Stimulated activated CD4-positive, alpha-beta T cell treated with anti-CD3 and anti-CD28 coated beads, Interleukin-12 subunit alpha, Interleukin-12 subunit beta, amount 100 ng/mL, for 48 hours (primary cell): ENCODE data around the gene AACS.
A peak's percentile ranks its signal among the peaks of the same experiment; 100 is the strongest.

Experiments
- DNase-seq, 3 donors: peaks; one replicate each; pipeline ENCODE4 v3.0.0-alpha.2; 2020; ENCODE audit warnings: low read depth in 2 of 3, low spot score in 1 of 3

The AACS gene

DNA sequence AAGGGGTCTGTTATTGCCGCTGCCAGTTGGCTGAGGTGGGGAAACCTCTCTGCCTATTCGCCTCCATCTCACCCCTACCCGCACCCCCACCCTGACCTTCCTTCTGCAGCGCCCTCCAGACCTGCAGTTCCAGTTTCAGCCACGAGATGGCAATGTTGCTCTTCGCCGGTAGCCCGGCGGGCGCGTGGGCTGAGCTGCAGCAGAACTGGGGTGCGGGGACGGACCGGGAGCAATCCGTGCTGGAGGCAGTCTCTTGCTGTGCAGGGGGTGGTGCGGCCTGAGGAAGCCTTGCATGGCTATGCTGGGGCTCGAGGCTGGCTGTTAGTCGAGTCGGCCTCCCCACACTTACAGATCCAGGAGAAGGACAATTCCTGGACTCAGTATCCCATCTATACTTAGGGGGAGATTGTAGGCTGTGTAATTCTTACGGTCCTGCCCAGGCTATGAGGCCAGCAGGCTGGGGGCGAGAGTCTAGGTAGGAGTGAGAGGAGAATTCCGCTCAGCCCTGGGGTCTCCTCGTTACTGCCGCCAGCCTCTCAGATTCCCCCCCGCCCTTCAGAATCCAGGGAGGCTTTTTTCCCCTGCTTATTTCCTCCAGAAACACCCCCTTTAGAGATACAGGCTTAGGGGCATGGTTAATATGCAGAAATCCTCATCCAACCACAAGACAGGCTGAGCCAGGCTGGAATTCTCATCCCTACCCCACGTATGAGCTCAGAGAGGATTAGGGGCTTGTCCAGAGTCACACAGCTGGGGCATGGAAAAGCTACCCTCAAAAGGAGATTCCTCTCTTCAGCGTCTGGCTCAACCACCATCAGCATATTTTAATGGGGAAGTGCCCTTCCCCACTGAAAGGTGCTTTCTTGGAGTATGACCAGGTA lies 118.2 kb downstream of the AACS start:
- DNase-seq: peak; percentile 59 to 83 (median 67)

DNA sequence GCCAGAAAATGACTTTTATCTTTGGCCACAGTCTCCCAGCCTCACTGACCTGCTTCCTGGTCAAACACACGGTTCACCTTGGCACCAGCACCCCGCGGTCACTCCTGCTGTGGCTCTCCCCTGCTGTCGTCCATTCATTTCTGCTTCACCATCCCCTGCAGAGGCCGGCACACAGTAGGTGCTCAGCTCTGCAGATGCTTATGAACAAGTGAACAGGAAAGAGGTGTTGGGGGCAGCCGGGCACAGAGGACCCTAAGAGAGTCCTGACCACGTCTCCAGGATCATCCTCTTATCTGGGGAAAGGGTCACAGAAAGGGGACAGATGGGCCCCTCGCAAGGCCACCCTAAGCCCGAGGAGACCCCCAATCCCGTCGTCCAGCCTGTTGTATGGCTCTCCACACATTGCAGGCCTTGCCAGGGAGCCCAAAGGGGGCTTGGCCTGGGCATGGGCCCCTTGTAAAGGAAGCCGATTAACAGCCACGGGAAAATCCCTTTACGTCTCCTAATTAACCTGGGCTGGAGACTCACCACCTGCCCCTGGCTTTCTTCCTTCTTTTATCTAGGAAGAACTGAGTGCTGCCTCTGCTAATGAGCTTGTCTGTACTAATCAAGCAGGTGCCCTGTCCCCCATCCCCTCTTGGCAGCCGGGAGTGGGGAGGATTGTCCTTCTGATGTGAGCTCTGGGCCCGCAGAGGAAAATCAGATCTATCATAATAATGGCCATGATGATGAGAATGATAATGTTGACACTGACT lies 119.2 kb downstream of the AACS start:
- no peak for DNase-seq

DNA sequence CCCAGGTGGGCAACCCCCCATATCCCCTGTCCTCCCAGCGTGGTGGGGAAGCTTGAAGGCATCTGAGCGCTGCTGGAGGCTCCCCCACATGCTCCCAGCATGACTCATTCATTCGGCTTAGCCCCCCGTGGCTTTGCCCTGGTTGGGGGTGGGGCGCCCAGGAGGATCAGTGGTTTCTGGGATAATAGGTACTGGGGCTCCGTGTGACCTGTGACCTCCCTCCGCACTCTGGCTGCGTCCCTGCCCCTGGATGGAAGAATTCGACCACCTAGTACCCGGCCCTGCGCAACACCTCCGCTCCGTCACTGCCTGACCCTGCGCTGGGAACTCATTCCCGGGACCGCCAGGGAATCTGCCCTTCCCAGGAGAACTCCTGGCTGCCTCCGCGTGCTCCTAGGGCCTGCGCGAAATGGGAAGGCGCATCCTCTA lies 120.1 kb downstream of the AACS start:
- no peak for DNase-seq

DNA sequence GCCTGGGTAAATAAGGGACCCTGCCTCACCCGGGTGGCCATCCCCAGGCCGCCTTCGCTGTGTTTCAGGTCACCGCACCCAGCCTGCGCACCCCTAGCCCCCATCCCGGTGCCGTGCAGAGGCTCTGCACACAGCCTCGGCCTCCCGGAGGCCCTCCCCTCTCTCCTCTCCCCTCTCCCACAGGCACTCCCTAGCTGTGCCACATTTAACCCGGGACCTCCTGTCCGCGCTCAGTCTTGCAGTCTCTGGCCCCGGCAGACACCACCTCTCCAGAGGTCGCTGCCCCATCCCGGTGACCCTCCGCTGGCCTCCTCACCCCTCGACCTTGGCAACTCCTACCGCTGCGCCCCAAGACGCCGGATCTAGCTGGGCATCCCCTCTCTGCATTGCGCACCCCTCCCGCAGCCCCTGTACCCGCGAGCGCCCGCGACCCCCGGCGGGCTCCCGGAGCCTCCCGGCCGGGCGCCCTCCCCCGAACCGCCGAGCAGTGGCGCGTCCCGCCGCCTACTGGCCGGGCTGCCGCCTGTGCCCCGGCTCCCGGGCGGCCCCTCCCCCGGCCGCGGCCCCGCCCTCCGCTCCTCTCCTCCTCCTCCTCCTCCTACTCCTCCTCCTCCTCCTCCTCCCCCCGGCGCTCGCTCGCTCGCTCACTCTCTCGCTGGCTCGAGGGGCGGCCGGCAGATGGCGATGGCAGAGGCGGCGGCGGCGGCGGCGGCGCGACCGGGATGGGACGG lies 120.7 kb downstream of the AACS start, which contains the start of gene TMEM132B:
Gene TMEM132B, plus strand, starts transcription at position 647 of the 731 bp plus-strand sequence.
- DNase-seq: peak in 1 of 3 donors; percentile 28

DNA sequence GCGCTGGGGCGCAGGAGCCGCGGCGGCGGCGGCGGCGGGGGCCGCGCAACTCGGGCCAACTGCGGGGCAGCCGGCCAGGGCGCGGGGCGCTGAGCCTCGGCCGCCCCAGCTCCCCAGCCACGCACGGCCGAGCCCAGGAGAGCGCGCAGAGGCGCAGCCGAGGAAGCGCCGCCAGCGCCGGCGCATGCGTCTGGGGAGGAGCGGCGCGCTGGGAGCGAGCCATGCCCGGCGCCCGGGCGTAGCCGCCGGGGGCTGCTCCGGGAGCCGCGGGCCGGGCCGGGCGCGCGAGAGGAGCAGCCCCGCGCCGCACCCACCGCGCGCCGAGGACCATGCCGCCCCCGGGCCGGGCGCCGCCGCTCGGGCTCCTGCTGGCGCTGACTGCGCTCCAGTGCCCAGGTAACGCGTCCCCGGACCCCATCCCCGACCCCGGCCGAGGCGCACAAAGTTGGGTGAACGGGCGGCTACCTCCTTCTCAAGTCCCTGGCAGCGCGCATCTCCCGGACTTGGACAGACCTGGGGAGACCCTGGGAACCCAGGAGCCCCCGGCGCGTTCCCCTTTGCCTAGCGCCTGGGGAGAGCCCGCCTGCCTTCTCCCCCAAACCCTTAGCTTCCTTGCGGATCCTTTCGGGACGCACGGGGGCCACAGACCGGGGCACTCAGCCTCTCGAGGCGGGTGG lies 121.4 kb downstream of the AACS start:
- no peak for DNase-seq

DNA sequence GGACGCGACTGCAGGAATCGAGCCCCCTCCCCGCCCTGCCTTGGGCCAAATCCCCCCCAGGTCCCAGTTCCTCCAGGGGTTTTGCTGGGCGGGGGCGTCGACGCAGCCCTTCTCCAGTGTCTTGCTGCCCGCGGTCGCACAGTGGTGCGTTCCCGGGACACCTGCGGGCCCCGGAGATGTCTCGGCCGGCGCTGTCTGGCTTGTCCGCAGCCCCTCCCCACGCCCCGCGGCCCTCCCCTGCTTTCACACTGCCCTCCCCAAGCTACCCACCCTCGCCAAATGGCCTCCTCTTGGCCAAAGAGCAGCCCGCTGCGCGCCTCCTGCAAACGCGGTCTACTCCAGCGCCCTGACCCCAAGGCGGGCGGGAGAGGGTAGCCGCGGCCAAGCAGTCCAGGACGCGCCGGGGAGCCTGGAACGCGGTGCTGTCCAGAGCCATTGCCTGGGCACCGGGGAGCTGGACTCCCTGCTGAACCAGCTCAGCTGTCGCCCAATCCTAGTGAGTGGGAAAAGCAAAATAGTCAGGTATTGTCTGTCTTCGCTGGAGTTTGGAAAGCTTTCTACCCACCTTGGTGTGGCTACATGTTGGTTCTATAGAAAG lies 122.0 kb downstream of the AACS start:
- no peak for DNase-seq

DNA sequence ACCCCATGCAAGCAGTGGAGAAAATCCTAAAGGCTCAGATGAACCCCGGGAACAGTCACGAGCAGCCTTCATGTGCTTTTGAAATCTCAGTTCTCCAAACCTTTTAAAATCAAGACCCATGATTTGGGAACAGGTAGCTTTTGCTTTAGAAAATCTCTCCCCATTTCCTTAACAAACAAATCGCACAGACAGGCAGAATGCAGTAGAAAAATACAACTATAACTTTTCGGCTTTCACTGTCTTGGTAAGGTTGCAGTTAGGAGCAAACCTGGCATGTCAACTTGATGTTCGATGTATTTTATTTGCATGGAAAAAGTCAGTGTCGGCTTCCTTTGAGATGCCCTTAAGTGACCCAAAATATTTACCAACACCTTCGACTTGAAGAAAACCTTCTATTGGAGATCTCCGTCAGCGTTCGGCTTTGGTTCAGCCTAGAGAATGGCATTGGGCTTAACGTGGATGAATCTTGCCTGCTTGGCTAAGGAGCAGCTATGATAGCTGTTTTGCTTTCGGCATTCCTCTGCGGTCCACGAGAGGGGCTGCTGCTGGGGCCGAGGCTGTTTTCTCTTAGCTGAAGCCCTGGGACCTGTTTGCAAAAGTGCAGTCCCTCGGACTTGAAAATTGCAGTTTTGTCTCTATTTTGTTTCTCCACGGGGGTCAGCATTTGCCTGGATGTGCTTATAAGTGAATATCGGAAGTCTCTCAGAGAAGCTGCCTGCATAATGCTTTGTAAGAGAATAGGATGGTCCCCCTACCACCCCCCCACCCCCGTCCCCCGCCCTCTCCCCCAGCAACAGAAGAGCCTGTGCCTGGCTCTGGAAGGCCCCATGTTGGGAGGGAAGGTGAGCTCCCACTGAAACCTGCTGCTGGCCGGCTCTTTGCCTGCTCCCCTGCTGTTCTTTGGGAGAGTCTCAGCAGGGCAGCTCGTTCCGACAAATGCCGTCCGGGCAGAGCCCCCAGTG lies 122.8 kb downstream of the AACS start:
- no peak for DNase-seq

DNA sequence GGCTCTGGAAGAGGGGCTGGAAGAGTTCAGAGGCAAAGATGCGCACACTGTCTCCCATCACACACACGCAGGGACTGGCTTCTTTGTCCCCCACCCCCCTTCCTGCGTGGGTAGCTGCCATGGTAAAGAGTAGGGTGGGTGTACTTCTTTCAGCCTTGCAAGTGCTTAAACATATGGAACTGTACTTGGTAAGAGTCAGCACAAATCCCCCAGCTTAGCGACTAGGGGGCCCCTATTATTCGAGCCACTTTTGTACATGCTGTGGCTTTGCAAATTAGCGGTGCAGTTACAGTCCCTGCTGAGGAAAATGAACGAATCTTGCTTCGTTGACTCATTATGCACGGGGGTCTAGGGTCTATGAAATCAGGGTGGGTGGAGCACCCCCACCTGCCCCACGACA lies 123.8 kb downstream of the AACS start:
- DNase-seq: no peak

DNA sequence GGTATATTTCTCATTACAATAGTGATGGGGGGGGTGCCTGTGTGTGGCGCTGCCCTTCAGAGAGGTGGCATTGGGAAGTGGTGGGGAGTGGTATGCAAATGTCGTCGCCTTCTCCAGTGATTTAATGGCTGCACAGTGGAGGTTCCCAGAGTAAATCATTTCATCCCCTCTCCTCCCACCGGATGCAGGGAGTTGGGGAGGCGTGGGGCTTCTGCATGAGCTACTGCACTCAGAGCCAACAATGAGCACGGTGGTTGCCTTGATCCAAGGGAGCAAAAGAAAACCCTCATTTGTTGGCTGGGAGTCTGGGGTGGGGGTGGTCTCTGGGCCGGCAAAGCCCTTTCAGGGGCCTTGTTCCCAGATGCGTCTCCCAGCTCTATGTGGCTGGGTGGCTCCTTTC lies 124.3 kb downstream of the AACS start:
- no peak for DNase-seq

DNA sequence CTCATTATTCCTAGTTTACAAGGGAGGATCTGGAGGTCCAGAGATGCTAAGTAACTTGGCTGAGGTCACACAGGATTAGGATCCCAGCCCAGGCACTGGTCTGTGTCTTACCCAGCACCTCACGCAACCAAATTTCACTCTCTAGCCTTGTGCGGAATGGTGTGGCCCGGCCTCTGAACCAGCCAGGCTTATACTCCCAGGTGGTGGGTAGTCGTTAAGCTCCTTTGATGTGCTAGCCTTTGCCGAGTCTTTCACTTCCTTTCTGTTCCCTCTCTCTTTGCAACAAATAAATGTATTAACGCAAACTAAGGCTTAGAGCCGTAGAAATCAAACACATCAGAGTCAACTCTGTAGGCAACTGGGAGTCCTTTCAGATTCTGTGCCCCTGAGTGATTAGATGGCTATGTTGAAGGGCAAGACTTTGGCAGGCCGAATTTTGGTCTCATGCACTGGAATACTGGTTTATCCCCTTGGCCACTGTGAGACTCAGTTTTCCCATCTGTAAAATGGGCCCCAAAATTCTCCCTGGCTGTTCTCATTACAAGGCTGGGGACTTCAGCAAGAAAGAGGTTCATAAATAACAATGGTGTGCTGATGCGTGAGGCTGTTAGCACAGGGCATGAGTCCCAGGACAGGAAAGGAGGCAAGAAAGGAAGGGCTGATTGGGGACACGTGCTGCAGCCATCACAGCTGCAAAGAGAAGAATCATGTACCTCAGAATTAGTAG lies 126.3 kb downstream of the AACS start:
- DNase-seq: no peak

DNA sequence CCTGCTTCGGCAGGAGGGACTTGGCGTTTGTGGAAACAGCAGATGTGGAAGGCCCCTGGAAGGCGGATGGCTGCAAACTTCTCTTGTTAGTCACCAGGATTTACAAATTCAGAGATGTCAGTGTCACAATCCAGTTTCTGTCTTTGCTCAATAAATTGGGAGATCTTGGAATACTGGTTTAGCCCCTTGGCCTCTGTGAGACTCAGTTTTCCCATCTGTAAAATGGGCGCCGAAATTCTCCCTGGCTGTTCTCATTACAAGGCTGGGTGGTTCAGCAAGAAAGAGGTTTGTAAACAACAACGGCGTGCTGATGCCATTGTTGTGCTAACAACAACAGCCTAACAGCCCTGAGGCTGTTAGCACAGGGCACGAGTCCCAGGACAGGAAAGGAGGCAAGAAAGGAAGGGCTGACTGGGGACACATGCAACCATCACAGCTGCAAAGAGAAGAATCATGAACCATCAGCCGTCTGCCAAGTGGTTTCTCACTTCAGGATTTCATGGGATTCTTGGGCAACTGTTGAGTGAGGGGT lies 127.5 kb downstream of the AACS start:
- no peak for DNase-seq
